Measurements from ENCODE around the gene THBS3.
A peak's percentile ranks its signal among the peaks of the same experiment; 100 is the strongest.
"Not testable (repeated sequence)": the region's sequence is repeated elsewhere in the genome, so short reads cannot be mapped to it uniquely, and the experiment has no call there.

THBS3 gene

GRCh38 chr1:155207806-155208540 is at the start of gene THBS3:
Gene THBS3, minus strand, starts transcription at chr1:155207897. Its CDS starts 21 bp downstream, at chr1:155207876.
- DNase-seq, result peak; percentile 90

GRCh38 chr1:155256058-155256852 is 48.6 kb upstream of the THBS3 start:
- DNase-seq, result no peak

GRCh38 chr1:155255243-155256007 is 47.7 kb upstream of the THBS3 start, which contains the start of gene ENTREP3:
Gene ENTREP3, minus strand, starts transcription at chr1:155255483. Its CDS starts 606 bp downstream, at chr1:155254877.
- peak; percentile 95 for DNase-seq

GRCh38 chr1:155254714-155255242 is 47.1 kb upstream of the THBS3 start:
- DNase-seq, result peak; percentile 41

- no peak for DNase-seq
Observed at GRCh38 chr1:155254228-155254713, 46.6 kb upstream of the THBS3 start.

- DNase-seq, result no peak
Observed at GRCh38 chr1:155253797-155254196, 46.1 kb upstream of the THBS3 start.

GRCh38 chr1:155253208-155253607 is 45.5 kb upstream of the THBS3 start:
- DNase-seq, result no peak

GRCh38 chr1:155251566-155251965 is 43.9 kb upstream of the THBS3 start:
- no peak for DNase-seq

GRCh38 chr1:155250633-155251449 is 43.1 kb upstream of the THBS3 start:
- peak; percentile 93 for DNase-seq

GRCh38 chr1:155250246-155250632 is 42.5 kb upstream of the THBS3 start:
- peak; percentile 36 for DNase-seq

- no peak for DNase-seq
Observed at GRCh38 chr1:155247667-155248553, 40.2 kb upstream of the THBS3 start.

GRCh38 chr1:155246796-155247195 is 39.1 kb upstream of the THBS3 start:
- not testable (repeated sequence) for DNase-seq

- DNase-seq, result no peak
Observed at GRCh38 chr1:155245163-155245524, 37.4 kb upstream of the THBS3 start.

- DNase-seq, result peak; percentile 100
Observed at GRCh38 chr1:155244368-155245162, 36.9 kb upstream of the THBS3 start.

- no peak for DNase-seq
Observed at GRCh38 chr1:155242805-155243358, 35.2 kb upstream of the THBS3 start.

GRCh38 chr1:155241841-155242264 is 34.2 kb upstream of the THBS3 start:
- DNase-seq, result no peak

- DNase-seq, result peak; percentile 79
Observed at GRCh38 chr1:155241069-155241679, 33.5 kb upstream of the THBS3 start.

- DNase-seq, result no peak
Observed at GRCh38 chr1:155236451-155236850, 28.8 kb upstream of the THBS3 start.

- DNase-seq, result not testable (repeated sequence)
Observed at GRCh38 chr1:155235375-155235774, 27.7 kb upstream of the THBS3 start.

Measured in right hindlimb (tissue), 1 donor.